GM12891 (cell line): ENCODE measurements around the gene ADD2.
A peak's percentile ranks its signal among the peaks of the same experiment; 100 is the strongest.

Experiments
- DNase-seq: peaks from one replicate; pipeline ENCODE4 v3.0.0; 2011; ENCODE audit warnings: low spot score; ENCODE audit not compliant: insufficient read length
- FAIRE-seq: peaks from 2 replicates; lab custom pipeline; 2011; peaks lifted over from hg19 to GRCh38; lab: Jason Lieb, UNC
- PAX5 ChIP-seq: IDR thresholded peaks from 2 replicates; pipeline ENCODE4 v1.6.1; 2011; ENCODE audit warnings: low read length, moderate library complexity, mild to moderate bottlenecking; ENCODE audit not compliant: insufficient read depth, severe bottlenecking
- POLR2A ChIP-seq: IDR thresholded peaks from 2 replicates; pipeline ENCODE4 v1.6.1; 2011; ENCODE audit warnings: low read depth, low read length, control low read depth
- POLR2AphosphoS5 ChIP-seq: IDR thresholded peaks from 2 replicates; pipeline ENCODE4 v1.6.1; 2011; ENCODE audit warnings: low read depth, low read length, control low read depth
- POU2F2 ChIP-seq: IDR thresholded peaks from 2 replicates; pipeline ENCODE4 v1.6.1; 2011; ENCODE audit warnings: low read depth, mild to moderate bottlenecking, control low read depth, low read length, moderate library complexity
- SPI1 ChIP-seq: IDR thresholded peaks from 2 replicates; pipeline ENCODE4 v1.6.1; 2011; ENCODE audit warnings: low read depth, low read length, control low read depth
- TAF1 ChIP-seq: IDR thresholded peaks from 2 replicates; pipeline ENCODE4 v1.6.1; 2011; ENCODE audit warnings: low read depth, low read length, control low read depth

The ADD2 gene

DNA sequence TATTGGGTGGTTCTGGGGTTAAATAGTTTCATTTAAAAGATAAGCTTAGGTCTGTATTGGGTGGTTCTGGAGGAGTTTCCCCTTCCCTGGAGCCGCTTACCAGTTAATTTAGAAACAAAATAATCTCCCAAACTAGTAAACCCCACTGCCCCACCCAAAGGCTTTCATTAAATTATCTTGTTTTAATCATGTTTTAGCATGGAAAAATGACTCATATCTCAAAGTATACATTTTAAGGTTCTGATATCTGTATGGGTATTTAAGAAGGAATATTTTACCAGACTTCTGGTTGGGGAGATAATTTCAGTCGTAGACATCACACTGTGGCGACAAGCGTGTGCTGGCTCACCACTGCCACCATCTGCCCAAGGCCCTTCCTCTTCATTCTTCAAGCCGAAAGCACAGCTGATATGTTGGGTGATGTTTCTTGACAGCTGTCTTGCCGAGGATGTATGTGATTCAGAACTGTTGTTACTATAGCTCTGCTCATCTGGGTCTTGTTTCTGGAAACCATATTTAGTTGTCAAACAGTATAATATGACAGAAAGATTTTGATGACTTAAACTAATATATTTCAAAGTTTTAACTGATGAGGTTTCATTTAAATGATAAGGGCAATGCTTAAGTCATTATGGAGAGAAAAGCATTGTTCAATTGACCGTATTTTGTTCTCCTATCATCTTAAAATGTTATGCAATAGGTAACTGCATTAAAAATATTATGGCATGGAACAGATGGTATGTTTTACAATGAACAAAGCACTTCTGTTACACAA is 17.3 kb upstream of the ADD2 start:
- no peak for DNase-seq
- peak; percentile 13 for FAIRE-seq

DNA sequence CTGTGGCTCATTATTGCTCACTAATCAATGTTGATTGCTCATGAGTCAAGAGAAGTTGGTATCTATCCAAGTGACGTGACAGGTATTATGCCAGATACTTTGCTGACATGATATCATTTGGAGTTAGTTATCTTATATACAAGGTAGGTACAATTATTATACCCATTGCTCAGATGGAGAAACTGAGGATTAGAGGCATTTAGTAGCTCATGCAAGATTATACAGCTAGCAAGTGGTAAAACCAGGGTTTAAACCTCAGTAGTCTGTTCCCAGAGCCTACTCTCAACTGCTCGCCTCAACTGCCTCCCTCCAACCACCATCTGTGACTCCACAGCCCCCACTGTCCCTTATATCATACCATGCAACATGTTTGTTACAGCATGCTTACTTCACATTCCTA is 16.3 kb upstream of the ADD2 start:
- FAIRE-seq = no peak
- DNase-seq = no peak
- TF ChIP-seq SPI1 = no peak
- TF ChIP-seq PAX5 = no peak
- TF ChIP-seq TAF1 = no peak
- no peak for TF ChIP-seq POU2F2
- TF ChIP-seq POLR2A = no peak
- no peak for TF ChIP-seq POLR2AphosphoS5

More for the DNA sequence above, 17.3 kb upstream of the ADD2 start:
- TF ChIP-seq PAX5 (no peak), POU2F2 (no peak), SPI1 (no peak)

DNA sequence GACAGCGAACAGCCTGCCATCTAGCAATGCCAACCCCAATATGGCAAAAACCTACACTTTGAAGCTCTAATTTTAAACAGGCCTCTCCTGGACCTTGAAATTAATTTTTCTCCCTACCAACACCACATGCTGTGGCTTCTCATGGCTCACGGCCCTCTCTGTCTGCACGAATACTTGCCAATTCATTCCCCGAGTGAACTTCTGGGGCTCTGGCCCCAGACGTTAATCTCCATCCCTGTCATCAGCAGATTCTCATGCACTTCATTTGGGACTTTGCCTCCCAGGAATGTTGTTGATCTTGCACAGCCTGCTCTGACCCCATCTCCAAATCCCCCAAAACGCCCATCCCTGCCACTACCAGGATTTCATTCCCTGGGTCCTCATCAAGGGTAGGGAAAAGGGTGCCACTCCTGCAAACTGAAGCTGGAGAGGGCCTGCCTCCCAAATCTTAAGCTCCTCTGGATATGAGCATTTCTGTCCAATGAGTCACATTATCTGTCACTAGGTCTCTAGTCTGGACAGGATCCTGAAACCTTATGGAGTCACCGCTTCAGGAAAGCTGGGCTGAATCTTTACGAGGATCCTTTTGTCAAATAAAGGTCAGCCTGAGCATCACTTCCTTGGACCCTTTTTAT is 12.0 kb upstream of the ADD2 start:
- TF ChIP-seq SPI1 = no peak
- TF ChIP-seq TAF1 = no peak
- TF ChIP-seq POLR2A = no peak
- TF ChIP-seq PAX5 = no peak
- no peak for TF ChIP-seq POU2F2
- DNase-seq (no peak), FAIRE-seq (no peak)

DNA sequence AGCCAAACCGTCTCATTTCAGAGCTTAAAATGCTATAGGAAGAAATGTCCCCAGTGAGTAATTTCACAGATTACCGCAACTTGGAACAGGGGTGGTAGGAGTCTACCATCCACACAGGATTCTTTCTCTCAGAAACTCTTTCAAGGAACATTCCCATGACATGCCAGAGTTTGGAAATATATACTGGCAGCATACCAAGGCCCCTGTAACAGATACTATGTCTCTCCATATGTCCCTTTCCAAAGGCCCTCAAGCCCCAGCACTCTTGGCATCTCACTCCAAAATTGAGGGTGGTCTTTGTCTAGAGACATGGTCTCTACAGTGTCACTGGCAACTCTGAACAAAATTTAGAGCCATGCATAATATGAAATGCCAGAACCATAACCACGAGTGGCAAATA is 11.5 kb upstream of the ADD2 start:
- no peak for FAIRE-seq
- DNase-seq = no peak
- TF ChIP-seq TAF1 (no peak), POU2F2 (no peak), POLR2A (no peak), POLR2AphosphoS5 (no peak), PAX5 (no peak), SPI1 (no peak)

DNA sequence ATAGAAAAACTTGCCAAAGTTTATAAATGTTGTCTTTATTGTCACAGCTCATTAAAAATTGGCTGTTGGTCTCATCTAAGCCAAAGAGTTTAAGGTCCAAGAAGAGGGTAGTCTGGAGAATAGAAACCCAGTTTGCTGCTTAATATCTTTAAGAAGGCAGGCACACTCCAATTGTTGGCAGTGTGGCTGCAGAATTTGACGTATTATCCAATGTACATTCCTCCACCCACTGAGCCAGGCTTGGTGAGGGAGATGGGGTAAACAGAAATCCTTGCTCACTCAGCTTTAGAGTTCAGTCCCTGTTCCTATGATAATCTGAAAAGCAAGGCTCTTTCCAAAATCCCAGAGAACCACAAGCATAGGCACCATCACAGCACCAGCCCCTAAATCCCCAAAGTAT is 10.7 kb upstream of the ADD2 start:
- DNase-seq (no peak), FAIRE-seq (no peak)
- TF ChIP-seq POU2F2 (no peak), SPI1 (no peak), PAX5 (no peak), TAF1 (no peak), POLR2A (no peak), POLR2AphosphoS5 (no peak)

DNA sequence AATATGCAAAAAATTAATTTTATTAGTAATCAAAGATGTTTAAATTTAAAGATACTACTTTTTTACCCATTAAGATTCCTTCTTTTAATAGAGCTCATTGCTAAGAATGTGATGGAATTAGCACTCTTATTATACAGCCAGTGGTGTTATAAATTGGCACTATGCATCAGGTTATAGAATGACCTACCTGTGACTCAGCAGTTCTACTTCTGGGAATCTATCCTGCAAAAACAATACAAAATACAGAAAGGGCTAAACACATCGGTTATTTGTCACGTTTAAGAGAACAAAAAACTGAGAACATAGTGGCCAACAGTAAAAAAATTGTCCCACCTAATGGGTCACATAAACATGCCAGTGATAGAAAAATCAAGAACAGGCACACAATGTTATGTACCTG is 9.4 kb upstream of the ADD2 start:
- DNase-seq (no peak), FAIRE-seq (no peak)
- no peak for TF ChIP-seq POU2F2
- TF ChIP-seq SPI1 = no peak
- TF ChIP-seq POLR2A = no peak
- no peak for TF ChIP-seq TAF1
- no peak for TF ChIP-seq POLR2AphosphoS5
- no peak for TF ChIP-seq PAX5

DNA sequence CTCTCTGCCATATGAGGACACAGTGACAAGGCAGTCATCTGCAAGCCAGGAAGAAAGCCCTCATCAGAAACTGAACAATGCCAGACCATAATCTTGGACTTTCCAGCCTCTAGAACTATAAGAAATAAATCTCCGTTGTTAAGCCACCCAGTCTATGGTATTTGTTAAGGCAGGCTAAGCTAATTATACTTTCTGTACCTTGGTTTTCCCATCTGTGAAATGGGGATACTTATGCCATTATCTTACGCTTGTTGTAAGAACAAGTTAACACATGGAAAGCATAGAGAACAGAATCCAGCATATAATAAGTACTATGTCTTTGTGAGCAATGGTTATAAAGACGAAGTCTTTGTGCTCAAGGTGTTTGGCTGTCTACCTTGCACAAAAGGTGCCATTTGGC is 8.3 kb upstream of the ADD2 start:
- DNase-seq (no peak), FAIRE-seq (no peak)
- TF ChIP-seq POLR2A = no peak
- no peak for TF ChIP-seq SPI1
- TF ChIP-seq TAF1 = no peak
- TF ChIP-seq POU2F2 = no peak
- no peak for TF ChIP-seq PAX5
- no peak for TF ChIP-seq POLR2AphosphoS5

DNA sequence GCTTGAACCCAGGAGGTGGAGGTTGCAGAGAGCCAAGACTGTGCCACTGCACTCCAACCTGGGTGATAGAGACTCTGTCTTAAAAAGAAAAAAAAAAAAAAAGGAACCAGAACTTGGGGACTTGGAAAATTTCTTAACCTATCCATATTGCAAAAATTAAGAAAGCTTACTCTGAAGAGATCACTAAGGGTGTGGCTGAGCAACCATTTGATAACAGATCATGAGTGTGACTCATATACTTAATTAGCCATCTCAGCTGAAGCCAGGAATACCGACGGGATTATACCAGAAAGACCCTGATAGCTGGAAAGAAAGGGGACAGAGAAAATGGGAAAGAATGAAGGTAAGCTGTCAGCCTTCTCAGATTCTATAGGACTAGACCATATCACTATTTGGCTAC is 7.1 kb upstream of the ADD2 start:
- TF ChIP-seq TAF1 (no peak), PAX5 (no peak), POU2F2 (no peak), SPI1 (no peak)
- FAIRE-seq (no peak), DNase-seq (no peak)

DNA sequence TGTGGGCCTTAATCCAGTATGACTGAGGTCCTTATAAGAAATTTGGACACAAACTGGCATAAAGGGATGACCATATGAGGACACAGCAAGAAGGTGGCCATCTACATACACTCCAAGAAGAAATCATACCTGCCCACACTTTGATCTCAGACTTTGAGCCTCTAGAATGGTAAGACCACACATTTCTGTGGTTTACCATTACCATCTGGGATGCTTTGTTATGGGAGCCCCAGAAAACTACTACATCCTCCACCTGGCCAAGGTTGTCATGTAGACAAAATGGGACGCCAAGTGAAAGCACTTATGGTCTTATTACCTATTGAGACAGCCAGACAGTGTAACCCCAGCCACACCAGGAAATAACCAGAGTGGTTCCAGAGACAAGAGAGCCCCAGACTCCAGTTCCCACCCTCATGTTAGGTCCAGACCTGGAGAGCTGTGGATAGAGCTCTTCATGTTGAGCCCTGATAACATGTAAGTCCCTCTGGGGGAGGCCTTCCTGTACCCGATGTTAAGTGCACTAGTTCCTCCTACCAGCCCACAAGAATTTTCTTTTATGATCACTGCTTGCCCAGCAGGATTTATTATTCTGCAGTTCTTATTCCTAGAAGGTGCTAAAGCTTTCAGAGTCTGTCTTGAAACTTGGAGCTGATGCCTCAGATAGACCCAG is 4.6 kb upstream of the ADD2 start:
- no peak for FAIRE-seq
- TF ChIP-seq POU2F2 (no peak), SPI1 (no peak), TAF1 (no peak), PAX5 (no peak), POLR2A (no peak), POLR2AphosphoS5 (no peak)
- DNase-seq = no peak

DNA sequence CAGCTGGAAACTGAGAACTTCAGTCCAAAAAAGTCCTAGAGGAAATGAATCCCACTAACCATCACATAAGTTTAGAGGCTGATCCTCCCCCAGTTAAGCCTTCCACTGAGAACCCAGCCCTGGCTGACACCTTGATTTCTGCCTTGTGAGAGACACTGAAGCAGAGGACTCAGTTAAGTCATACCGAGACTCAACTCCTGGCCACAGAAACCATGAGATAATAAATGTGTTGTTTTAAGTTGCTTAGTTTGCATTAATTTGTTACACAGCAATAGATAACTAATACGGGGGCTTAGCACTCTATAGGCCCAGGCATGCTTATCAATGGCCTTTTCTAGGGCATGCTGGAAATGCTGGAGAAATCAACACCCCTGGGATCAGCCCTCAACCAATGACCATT is 3.4 kb upstream of the ADD2 start:
- no peak for TF ChIP-seq POLR2AphosphoS5
- TF ChIP-seq TAF1 = no peak
- no peak for TF ChIP-seq POLR2A
- DNase-seq = no peak
- FAIRE-seq = no peak

DNA sequence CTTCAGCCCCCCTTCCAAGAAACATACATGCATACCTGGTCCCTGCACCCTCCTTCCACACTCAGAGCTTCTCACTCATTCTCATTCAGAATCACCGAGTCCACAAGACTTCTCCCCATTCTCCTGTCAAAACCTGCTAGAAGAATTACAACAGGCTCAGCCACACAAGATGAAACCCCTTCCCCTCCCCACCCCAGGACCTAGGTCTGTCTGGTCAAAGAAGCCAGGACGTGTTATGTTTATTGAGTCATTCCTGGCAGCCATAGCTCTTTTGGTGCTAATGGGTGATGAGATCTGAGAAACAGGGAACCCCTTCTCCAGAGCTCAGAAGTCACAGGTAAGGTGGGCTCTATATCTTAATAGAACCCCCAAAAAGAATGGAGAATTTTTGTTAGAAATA is 1.4 kb upstream of the ADD2 start:
- no peak for DNase-seq
- FAIRE-seq = no peak
- TF ChIP-seq SPI1 (no peak), POU2F2 (no peak), POLR2AphosphoS5 (no peak), POLR2A (no peak), TAF1 (no peak), PAX5 (no peak)
